Fibroblast of skin of abdomen (primary cell): ENCODE measurements around the gene RBBP4.
A peak's percentile ranks its signal among the peaks of the same experiment; 100 is the strongest.

Experiments
- DNase-seq: peaks from one replicate; pipeline ENCODE4 v3.0.0-alpha.2; 2013

Gene RBBP4

GRCh38 chr1:32724678-32725614 lies 73.9 kb downstream of the RBBP4 start:
- DNase-seq, result peak; percentile 94

- DNase-seq, result no peak
Measured at GRCh38 chr1:32725615-32725982, 74.6 kb downstream of the RBBP4 start.

- DNase-seq, result no peak
Measured at GRCh38 chr1:32727876-32728275, 76.9 kb downstream of the RBBP4 start.

- no peak for DNase-seq
Measured at GRCh38 chr1:32728413-32729077, 77.5 kb downstream of the RBBP4 start.

GRCh38 chr1:32729254-32730046 lies 78.4 kb downstream of the RBBP4 start:
- no peak for DNase-seq

- DNase-seq, result peak; percentile 20
Measured at GRCh38 chr1:32733582-32734321, 82.7 kb downstream of the RBBP4 start.
